ENCODE measurements around the gene C5orf24.

Gene C5orf24

GRCh38 chr5:134892926-134893325, 47.2 kb downstream of the C5orf24 start:
- TF ChIP-seq CTCF (IDR thresholded peaks at IDR 0.05), result no peak
- Histone ChIP-seq H3K4me3 (no peak overlapping the region), H3K27ac (no peak overlapping the region)
- no peak for DNase-seq (ENCODE audit: low spot score)

GRCh38 chr5:134893748-134894505, 48.2 kb downstream of the C5orf24 start:
- Histone ChIP-seq H3K4me3 (no peak overlapping the region), H3K27ac (no peak overlapping the region)
- TF ChIP-seq CTCF (IDR thresholded peaks at IDR 0.05), result no peak
- DNase-seq (ENCODE audit: low spot score), result no peak

- DNase-seq (ENCODE audit: low spot score), result no peak
- no peak overlapping the region for H3K27ac ChIP-seq
- no peak for TF ChIP-seq CTCF (IDR thresholded peaks at IDR 0.05)
Observed at GRCh38 chr5:134902071-134902801, 56.5 kb downstream of the C5orf24 start.

GRCh38 chr5:134904610-134905245, 59.0 kb downstream of the C5orf24 start, which contains the start of gene PCBD2:
TSS of gene PCBD2 (plus strand) at chr5:134905131. CDS start at chr5:134905140, 9 bp downstream.
- peak; percentile 93 for TF ChIP-seq CTCF (IDR thresholded peaks at IDR 0.05)

More at GRCh38 chr5:134902071-134902801, 56.5 kb downstream of the C5orf24 start:
- H3K4me3 ChIP-seq, result no peak overlapping the region

GRCh38 chr5:134905246-134905996, 59.7 kb downstream of the C5orf24 start:
- Histone ChIP-seq H3K27ac (peak overlapping the region; percentile 96 to 100), H3K4me3 (peak overlapping the region; percentile 98)
- TF ChIP-seq CTCF (IDR thresholded peaks at IDR 0.05), result peak; percentile 65
- peak; percentile 83 for DNase-seq (ENCODE audit: low spot score)

More at GRCh38 chr5:134904610-134905245, 59.0 kb downstream of the C5orf24 start, which contains the start of gene PCBD2:
- Histone ChIP-seq H3K4me3 (peak within 1 kb of the TSS; percentile 98), H3K27ac (peak within 1 kb of the TSS; percentile 96 to 100)
- DNase-seq (ENCODE audit: low spot score), result peak; percentile 93

- Histone ChIP-seq H3K27ac (no peak overlapping the region), H3K4me3 (no peak overlapping the region)
- no peak for TF ChIP-seq CTCF (IDR thresholded peaks at IDR 0.05)
- no peak for DNase-seq (ENCODE audit: low spot score)
Observed at GRCh38 chr5:134906811-134907210, 61.0 kb downstream of the C5orf24 start.

All from coronary artery (tissue), 2 donors.